Esophagus muscularis mucosa (tissue), 4 donors: ENCODE measurements around the gene EXOC6B.

Experiments
- CTCF ChIP-seq, 3 experiments: fragments of 200-600 bp in 2 of 3; fragments of 450-650 bp in 1 of 3; sonication (generic) in 2 of 3; IDR thresholded peaks; one replicate each; pipeline ENCODE4 v1.5.1; 2017 to 2019; ENCODE audit warnings: antibody characterized with exemption in 3 of 3, mild to moderate bottlenecking in 2 of 3, moderate library complexity in 1 of 3
- EP300 ChIP-seq: sonication (generic); formaldehyde crosslinking; IDR thresholded peaks from one replicate; pipeline ENCODE4 v1.6.1; 2017; ENCODE audit warnings: antibody characterized with exemption
- POLR2A ChIP-seq: fragments of 450-650 bp; IDR thresholded peaks from one replicate; pipeline ENCODE4 v1.6.1; 2017; ENCODE audit warnings: antibody characterized with exemption, moderate library complexity, mild to moderate bottlenecking, low read depth
- POLR2AphosphoS5 ChIP-seq, 2 donors: sonication (generic); formaldehyde crosslinking; IDR thresholded peaks; one replicate each; pipeline ENCODE4 v1.6.1; 2017; ENCODE audit warnings: antibody characterized with exemption in 2 of 2

GRCh38 chr2:72414137-72414760, 411.6 kb downstream of the EXOC6B start:
- TF ChIP-seq POLR2AphosphoS5 (IDR thresholded peaks at IDR 0.05) (no peak), EP300 (no peak), CTCF (IDR thresholded peaks at IDR 0.05) (no peak), POLR2A (no peak)
